Central memory CD4-positive, alpha-beta T cell (primary cell): ENCODE measurements around the gene TRIM66.
A peak's percentile ranks its signal among the peaks of the same experiment; 100 is the strongest.
"Not testable (repeated sequence)": the region's sequence is repeated elsewhere in the genome, so short reads cannot be mapped to it uniquely, and the experiment has no call there.

Experiments
- DNase-seq: peaks from one replicate; pipeline ENCODE4 v3.0.0; 2022

Gene TRIM66

DNA sequence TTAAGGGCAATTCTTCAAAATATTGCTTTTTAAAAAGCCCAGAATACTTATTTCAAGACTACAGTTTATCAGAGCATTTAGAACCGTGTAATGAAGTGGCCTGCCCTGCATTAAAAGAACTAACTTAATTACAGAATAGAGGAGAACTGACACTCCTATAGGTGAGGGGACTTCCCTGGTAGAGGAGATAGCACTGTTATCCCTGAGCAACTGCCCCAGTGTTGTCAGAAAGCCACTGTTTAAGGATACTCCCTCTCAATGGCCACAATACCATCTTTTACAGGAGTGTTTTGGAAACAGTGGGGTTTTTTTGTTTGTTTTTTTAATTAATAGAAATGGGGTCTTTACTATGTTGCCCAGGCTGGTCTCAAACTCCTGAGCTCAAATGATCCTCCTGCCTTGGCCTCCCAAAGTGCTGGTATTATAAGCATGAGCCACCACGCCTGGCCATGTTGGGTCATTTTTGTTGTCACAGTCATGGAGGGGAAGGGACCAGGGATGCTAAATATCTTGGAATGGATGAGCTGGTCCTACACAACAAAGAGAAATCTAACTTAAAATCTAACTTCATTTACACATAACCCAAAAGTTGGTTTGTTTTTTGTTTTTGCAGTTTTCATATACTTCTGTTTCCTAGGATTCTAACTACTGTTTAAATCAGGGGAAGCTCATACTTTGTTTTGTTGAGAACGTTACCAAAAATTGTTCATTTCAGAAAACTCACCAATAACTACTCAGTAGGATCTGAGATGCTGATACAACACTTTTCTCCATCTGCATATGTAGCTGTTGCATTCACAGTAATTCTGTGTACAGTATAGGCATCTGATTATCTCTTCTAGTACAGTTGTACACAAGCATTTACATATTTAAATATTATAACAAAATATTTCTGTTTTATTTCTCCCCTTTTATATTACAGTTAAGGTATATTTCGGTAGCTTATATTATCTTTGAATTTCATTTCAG is 8.2 kb upstream of the TRIM66 start:
- DNase-seq = no peak

- no peak for DNase-seq
Observed at GRCh38 chr11:8689726-8690255, 7.3 kb upstream of the TRIM66 start.

GRCh38 chr11:8688414-8689362 is 6.2 kb upstream of the TRIM66 start:
- DNase-seq = peak; percentile 65

DNA sequence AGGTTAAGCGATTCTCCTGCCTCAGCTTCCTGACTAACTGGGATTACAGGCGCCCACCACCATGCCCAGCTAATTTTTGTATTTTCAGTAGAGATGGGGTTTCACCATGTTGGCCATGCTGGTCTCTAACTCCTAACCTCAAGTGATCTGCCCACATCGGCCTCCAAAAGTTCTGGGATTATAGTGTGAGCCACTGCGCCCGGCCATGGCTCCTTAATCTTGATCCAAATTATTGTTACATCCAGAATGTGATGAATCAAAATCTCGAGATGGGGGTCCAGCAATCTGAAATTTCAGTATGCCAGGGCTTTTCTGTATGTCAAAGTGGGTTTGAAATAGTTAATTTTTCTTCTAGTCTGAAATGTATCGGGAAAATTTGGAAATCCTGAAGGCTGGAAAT is 3.9 kb upstream of the TRIM66 start:
- no peak for DNase-seq

DNA sequence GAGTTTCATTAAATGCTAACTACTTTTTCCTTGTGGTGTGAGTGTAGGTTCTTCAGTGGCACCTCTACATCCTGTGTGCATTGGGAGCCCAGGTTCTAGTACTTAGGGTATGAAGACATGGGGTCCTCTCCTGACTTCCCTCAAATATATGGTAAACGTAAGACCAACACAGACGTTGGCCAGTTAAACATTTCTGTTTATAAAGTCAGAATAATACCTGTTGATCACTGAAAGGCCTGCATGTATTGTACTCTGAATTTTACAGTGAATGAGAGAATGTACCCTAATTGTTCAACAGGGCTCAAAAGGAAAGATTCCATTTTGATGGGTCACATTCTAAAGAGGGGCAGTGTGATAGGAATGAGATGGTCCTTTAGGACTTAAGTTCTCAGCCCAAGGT is 3.4 kb upstream of the TRIM66 start:
- no peak for DNase-seq

DNA sequence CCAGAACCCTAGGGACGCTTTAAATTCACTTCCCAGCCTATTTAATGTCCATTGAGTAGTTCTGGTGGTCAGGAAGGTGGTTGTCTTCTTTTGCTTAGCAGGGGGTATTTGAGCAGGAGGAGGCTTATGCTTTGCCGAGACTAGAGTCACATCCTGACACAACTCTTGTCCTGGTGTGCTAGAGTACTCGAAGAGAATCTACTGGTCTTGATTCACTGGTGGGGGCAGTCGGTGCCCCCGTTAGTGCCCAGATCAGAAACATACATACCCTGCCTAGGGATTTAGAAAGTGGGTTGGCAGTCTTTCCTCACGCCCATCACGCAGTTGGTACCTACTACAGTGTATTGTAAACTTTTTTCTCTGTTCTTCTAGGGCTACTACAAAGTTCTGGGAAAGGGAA is 2.8 kb upstream of the TRIM66 start:
- no peak for DNase-seq

DNA sequence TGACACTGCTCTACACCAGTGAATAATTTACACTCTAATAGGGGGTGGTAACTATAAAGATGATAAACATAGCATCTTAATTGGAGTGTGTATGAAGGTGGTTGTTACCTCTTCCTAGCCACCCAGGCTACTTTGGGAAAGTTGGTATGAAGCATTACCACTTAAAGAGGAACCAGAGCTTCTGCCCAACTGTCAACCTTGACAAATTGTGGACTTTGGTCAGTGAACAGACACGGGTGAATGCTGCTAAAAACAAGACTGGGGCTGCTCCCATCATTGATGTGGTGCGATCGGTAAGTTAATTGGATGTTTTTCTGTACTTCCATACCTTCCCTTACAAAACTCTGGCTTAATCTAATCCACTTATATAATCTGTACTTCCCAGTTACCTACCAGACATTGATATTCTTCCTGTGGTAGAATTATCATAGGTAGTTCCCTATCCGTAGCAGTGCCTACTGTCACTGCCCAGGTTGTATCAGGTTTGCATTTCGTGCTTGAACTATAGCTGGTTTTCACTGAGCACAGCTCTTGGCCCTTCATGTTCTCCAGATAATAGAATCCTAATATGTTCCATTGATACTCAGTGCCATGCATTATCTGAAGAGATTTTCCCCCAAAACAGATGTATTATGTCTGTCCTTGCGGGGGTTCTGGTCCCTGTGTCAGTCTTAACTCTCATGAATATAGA is 2.3 kb upstream of the TRIM66 start:
- DNase-seq = no peak

GRCh38 chr11:8683115-8683807 is 796 bp upstream of the TRIM66 start:
- no peak for DNase-seq

DNA sequence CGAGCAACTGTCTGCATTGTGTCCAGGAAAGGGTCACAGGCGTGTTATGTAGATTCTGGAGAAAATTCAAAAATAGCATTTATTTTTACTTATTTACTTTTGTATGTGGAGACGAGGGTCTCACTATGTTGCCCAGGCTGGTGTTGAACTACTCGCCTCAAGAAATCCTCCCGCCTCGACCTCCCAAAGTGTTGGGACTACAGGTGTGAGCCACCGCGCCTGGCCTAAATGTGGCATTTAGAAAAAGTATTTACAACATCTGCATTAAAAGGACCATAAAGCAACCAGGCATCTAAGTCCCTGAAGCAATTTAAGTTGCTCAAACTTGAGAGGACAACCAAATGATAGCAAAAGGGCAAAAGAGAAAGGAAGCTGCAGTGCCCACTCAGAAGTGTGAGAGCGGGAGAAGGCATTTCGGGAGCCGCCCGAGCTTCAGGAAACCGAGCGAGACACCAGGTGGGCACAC is 595 bp downstream of the TRIM66 start:
- DNase-seq = no peak

DNA sequence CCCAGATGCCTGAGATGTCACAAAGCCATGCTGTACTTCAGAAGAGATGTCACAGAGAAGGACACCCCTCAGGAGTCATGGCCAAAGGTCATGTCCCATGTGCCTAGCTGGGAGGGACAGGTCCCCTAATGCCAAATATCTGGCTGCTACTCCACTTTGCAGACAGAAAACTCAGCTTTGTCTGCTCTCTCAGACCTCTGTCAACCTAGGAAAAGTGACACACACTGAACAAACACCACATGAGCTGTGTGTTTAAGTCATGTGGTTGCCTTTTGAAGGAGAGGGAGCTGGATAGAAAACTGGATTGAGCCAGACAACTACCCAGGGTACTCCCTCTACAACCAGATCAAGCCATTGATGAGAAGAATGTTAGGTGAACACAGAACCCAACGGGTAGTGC is 3.5 kb downstream of the TRIM66 start:
- DNase-seq = no peak

DNA sequence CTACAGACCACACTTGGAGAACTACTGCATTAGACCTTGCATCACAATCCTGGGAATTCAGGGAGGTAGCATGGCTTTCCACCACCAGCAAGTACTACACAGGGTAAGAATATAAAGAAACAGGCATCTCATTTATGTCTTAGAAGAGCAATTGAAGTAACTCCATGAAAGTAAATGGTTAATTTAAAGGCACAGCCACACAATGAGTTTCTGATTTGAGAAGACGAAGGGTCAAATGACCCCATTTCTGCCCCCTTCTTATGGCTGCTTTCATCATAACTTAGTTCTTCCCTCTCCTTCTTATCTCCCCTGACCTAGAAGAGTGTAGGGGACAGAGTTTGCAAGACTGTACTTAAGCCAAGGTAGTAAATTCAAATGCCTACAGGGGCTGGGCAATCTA is 6.0 kb downstream of the TRIM66 start:
- no peak for DNase-seq

GRCh38 chr11:8674859-8675258 is 7.6 kb downstream of the TRIM66 start:
- DNase-seq = no peak

GRCh38 chr11:8672346-8672745 is 10.1 kb downstream of the TRIM66 start:
- DNase-seq = no peak

DNA sequence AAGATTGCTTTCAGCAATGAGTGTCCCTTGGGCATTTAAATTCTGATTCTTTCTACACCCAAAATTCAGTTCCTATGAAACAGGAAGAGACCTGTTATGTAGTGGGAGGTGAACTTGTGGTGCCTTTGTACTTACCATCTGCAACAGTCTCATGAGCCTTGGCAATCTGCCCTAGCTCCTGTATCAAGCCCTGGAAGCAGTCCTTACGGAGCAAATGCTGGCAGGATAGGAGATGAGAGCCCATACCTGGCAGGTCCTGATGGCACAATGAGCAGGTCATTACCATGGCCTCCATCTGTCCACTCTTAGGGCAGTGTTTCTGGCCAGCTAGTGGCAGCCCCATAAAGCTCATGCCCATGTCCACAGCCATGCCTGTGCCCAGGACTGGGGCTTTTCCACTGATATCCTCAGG is 10.8 kb downstream of the TRIM66 start:
- DNase-seq = no peak

DNA sequence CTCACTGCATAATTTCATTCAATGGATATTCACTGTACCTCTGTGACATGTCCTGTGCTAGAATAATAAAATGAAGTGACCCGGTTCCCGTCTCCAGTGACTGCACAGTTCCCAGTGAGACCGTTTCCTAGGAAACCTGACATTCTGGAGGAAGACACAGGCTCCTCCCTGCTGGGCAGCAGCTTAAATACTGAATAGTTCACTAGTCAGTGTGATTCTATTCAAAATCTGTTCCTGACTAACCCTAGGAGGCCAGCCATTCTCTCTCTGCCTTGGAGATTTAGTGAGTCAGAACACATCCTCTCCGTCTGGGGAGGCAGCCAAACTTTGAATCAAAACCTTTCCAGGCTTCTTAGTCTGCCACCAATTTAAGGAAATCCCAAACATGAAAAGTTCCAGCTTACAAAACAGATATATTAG is 11.3 kb downstream of the TRIM66 start:
- DNase-seq = no peak

DNA sequence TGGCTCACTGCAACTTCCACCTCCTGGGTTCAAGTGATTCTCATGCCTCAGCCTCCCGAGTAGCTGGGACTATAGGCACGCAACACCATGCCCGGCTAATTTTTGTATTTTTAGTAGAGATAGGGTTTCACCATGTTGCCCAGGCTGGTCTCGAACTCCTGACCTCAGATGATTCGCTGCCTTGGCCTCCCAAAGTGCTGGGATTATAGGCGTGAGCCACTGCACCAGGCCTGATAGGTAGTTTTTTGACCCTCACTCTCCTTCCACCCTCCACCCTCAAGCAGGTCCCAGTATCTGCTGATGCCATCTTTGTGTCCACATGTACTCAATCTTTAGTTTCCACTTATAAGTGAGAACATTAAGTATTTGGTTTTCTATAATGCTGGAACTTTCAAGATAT is 12.4 kb downstream of the TRIM66 start:
- not testable (repeated sequence) for DNase-seq

DNA sequence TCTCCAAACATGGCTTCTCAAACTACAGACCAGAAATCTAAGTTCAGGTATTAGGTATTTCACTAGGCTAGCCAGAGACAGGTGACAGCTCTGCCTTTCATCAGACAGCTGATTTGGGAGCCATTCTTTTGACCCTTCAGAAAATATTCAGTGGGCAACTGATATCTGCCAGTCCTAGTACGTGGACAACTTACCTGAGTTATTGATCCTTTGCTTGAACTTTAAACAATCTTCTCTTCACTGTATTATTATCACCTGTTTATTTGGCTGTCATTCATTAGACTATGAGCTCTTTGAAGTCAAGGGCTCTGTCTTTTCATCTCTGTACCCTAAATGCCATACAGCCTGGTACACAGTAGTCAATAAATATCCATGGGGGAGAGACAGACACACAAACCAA is 17.2 kb downstream of the TRIM66 start:
- no peak for DNase-seq

GRCh38 chr11:8661001-8661795 is 21.3 kb downstream of the TRIM66 start:
- DNase-seq = no peak

- DNase-seq = no peak
Observed at GRCh38 chr11:8658321-8659057, 24.0 kb downstream of the TRIM66 start.

DNA sequence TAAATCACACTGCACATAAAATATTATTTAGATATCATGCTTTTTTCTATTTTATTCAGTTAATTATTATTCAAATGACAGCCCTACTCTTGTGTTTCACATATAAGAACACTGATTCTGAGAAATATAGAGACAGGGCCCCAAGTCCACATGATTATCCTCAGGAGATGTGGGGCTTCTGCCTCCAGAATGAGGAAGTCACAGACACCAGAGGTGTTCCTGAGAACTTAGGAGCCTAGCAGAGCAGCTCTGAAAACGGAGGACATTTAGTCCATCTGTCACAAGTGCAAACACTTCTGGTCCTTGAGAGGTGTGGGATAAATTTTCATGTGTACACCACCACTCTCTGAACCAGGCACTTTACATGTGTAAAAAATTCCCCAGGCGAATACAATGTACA is 26.2 kb downstream of the TRIM66 start:
- no peak for DNase-seq
